GM19239 (cell line): ENCODE data around the gene MIF4GD.
"Not testable (repeated sequence)": the region's sequence is repeated elsewhere in the genome, so short reads cannot be mapped to it uniquely, and the experiment has no call there.

Experiments used
- DNase-seq: peaks from one replicate; pipeline ENCODE4 v3.0.0; 2011; ENCODE audit warnings: low spot score; ENCODE audit not compliant: insufficient read length
- FAIRE-seq: peaks from 2 replicates; lab custom pipeline; 2011; peaks lifted over from hg19 to GRCh38; lab: Jason Lieb, UNC

The MIF4GD gene

DNA sequence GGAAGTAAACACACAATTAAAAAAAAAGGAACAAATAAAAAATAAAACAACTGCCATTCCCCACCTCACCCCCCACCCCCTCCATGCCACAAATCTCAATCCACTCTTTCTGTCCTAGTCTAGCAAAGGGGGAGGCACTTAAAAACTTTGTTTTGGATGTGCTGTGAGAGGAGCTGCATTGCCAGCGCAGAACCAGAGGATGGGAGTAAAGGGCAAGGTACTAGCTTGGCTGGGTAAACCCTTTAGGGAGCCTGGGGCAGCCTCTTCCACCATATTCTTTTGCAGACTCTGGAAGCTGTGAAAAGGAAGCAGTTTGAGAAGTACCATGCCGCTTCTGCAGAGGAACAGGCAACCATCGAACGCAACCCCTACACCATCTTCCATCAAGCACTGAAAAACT lies 8.0 kb downstream of the MIF4GD start:
- DNase-seq: no peak
- FAIRE-seq: no peak

DNA sequence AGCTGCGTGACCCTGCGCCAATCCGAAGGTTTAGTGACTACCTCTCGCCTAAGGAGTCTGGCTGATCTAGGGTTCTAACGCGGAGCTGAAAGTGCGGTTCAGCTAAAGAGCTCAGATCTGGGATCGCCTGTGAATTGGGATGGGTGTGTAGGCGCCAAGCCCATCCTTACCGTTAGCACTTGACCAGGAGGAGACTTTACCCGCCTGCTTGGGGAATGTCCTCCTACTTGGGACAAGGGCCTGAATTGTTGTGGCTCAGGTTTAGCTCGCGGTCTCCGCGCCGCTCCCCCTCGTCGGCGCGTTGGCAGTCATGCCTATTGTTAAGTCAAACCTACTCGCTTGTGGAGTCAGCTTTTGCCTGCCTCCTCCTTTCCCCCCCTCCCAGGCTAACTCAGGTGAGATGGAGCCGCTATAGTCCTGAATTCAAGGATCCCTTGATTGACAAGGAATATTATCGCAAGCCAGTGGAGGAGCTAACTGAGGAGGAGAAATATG lies 8.9 kb downstream of the MIF4GD start:
- FAIRE-seq (no peak), DNase-seq (no peak)

DNA sequence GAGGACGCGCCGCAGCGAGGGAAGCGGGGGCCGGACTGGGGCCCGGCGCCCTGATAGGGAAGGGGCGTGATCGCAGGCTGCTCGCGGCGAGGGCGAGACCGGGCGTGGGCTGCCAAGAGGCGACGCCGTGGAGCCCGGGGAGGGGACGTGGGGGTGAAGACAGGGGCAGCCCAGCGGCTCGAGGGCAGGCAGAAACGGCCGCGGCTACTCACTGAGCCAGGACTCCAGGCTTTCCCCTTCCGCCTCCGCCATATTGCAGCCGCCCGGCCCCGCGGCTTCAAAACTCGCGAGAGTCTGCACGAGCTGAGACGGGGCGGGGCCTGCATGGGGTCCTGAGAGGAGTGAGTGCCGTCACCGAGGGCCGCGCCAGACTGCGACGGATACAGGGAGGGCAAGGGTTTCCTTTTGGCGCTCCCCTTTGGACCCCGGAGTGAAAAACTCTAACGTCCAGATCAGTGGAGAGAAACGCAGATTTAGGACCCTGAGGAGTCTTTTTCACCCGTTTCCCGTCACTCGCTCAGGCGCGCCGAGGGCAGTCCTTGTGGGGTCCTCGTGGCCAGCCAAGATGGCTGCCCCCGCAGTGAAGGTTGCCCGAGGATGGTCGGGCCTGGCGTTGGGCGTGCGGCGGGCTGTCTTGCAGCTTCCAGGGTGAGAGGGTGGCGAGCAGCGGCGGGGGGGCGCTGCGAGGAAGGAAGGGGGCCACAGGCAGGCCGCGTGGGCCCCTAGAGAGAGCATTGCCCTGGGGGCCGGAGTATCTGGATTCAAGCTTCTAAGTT lies 9.5 kb downstream of the MIF4GD start, which contains the start of the genes GGA3 and MRPS7:
TSS of gene GGA3 (minus strand) at position 271 of the 776 bp plus-strand sequence. CDS start at position 252, 19 bp downstream.
TSS of gene MRPS7 (plus strand) at position 544 of the 776 bp plus-strand sequence. CDS start at position 566, 22 bp downstream.
- DNase-seq (peak; percentile 87), FAIRE-seq (peak; percentile 97)

DNA sequence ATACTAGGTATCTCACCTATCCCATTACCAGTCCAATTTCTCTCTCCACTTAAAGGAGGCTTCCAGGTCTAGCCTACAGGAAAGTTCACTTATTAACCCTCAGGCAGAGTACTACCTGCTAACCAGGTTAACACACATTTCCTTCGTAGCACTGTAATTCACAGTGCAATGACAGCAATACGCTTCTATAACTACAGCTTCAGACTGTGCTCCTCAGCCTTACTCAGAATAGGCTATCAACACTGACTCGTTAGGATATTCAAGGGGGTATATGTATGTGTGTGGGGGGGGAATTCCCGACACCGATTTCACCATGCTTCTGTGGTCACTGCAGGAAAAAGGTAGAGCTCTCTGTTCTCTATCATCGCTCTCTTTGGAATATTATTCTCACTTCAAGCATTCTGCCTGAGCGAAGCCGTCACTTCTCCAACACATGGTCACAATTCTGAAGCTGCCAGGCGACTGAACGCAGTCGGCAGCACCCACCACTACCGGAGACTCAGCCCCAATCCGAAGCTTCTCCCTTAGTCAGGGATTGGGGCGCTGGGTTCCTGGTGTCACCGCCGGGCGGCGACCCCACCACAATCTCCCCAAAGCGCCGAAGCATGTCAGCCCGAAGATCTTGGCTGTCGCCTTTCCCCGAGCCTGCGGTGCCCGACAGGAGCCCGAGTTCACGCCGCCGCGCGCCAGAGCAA lies 10.2 kb downstream of the MIF4GD start:
- FAIRE-seq (no peak), DNase-seq (no peak)

DNA sequence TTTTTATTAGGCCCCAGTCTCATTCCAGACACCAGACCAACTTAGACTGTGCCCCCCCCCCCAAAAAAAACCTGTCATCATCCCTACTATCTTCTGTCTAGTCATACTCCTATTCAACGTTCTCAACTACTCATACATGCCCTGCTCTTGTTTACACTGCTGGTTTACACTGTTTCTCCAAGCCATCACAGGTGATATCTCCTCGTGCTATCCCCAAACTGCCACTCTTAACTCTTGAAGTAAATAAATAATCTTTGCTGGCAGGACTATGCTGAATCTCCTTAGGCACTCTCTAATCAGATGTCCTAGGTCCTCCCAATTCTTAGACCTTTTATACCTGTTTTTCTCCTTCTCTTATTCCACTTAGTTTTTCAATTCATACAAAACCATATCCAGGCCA lies 13.8 kb downstream of the MIF4GD start:
- not testable (repeated sequence) for FAIRE-seq, DNase-seq

DNA sequence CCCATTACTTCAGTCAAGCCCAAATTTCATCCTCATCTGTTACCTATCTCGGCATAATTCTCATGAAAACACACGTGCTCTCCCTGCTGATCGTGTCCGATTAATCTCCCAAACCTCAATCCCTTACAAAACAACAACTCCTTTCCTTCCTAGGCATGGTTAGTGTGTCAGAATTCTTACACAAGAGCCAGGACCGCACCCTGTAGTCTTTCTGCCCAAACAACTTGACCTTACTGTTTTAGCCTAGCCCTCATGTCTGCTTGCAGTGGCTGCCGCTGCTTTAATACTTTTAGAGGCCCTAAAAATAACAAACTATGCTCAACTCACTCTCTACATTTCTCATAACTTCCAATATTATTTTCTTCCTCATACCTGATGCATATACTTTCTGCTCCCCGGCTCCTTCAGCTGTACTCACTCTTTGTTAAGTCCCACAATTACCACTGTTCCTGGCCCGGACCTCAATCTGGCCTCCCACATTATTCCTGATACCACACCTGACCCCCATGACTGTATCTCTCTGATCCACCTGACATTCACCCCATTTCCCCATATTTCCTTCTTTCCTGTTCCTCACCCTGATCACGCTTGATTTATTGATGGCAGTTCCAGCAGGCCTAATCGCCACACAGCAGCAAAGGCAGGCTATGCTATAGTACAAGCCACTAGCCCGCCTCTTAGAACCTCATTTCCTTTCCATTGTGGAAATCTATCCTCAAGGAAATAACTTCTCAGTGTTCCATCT lies 14.9 kb downstream of the MIF4GD start:
- DNase-seq, FAIRE-seq: not testable (repeated sequence)

DNA sequence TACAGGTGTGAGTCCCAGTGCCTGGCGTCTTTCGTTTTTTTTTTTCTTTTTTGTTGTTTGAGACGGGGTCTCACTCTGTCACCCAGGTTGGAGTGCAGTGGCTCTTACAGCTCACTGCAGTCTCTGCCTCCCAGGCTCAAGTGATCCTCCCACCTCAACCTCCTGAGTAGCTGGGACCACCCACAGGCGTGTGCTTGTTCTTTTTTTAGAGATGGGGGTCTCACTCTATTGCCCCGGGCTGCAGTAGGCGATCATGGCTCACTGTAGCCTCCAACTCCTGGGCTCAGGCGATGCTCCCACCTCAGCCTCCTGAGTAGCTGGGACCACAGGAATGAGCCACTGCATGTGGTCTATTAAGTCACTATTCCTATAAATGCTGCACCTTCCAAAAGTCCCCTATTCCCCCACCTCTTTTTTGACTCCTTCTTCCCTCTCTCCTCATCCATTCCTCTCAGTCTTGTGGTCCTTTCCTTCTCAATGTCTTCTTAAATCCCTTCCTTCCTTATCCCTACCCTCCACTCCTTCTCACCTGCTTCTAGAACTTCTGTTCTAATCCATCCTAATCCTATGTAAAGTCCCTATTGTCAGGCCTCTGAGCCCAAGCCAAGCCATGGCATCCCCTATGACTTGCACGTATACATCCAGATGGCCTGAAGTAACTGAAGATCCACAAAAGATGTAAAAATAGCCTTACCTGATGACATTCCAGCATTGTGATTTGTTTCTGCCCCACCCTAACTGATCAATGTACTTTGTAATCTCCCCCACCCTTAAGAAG lies 18.8 kb downstream of the MIF4GD start:
- FAIRE-seq (no peak), DNase-seq (no peak)

DNA sequence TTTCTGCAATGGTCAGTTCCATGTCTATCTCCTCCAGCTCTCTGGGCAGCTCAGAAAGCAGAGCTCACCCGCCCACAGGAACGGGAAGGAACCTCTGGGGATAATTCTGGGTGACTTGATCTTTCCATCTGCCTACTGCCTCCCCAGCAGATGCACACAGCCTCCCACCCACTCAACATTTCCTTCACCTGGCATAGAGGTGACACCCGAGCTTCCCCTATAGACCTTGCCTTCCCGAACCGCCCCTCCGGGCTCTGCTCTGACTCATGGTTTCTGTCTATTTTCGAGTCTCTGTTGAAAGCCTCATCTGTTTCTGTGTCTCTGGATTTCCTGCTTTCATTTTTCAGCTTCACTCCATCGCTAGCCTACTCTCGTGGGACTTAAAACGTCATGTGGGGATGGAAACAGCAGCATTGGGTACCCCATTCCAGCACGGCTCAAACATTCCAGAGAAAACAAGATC lies 21.0 kb downstream of the MIF4GD start:
- FAIRE-seq (peak; percentile 97), DNase-seq (peak; percentile 73)

DNA sequence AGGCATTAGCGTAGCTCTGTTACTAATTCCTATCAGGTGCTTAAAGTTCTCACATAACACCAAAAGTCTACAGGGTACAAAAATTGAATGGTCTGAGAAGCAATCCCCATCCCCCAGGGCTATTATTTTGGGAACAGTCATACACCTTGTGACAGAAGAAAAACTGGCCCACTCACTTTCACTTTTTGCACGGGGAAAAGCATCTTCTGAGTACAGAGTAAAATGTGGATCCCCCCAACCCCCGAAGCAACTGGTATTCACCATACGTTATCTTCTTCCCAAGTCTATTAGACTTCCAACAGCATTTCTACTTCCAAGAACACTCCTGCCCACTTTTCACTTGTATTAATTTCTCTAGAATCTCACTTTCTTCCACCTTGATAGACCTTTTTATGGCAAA lies 21.5 kb downstream of the MIF4GD start:
- FAIRE-seq: no peak
- no peak for DNase-seq

DNA sequence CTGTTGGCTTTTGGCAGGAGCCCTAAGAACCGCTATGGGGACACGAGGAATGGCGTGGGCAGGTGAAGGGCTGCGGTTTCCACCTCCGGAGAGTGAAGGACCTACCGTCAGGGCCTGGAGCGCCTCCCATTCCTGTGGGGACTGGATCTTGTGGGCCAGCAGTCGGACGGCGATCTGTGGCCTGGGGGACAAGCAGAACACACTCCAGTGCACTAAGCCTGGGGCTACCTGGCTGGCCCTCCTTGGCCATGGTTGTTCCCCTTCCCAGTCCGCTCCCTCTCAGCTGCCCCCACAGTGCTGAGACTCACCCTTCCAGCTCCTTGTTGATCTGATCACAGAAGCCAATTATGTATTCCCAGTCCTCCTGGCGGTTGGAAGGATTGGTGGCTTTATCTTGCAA lies 24.6 kb downstream of the MIF4GD start:
- no peak for FAIRE-seq
- DNase-seq: no peak

DNA sequence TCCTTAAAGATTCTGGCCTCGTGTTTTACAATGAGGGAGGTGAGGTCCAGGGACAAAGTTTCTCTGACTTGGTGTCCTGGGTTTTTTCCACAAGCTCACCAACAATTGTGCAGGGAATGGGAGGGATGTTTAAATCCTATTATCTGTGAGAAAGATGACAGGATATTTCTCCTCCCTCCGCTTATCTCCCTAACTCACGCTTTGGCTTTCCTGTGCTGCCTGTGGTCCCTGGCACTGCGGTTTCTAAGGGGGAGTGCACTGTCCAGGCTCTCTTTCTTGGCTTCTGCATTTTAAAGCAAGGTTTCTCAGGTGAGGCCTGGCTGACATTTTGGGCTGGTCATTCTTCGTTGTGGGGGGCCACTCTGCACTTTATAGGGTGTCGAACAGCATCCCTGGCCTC lies 26.0 kb downstream of the MIF4GD start:
- DNase-seq (no peak), FAIRE-seq (peak; percentile 55)

DNA sequence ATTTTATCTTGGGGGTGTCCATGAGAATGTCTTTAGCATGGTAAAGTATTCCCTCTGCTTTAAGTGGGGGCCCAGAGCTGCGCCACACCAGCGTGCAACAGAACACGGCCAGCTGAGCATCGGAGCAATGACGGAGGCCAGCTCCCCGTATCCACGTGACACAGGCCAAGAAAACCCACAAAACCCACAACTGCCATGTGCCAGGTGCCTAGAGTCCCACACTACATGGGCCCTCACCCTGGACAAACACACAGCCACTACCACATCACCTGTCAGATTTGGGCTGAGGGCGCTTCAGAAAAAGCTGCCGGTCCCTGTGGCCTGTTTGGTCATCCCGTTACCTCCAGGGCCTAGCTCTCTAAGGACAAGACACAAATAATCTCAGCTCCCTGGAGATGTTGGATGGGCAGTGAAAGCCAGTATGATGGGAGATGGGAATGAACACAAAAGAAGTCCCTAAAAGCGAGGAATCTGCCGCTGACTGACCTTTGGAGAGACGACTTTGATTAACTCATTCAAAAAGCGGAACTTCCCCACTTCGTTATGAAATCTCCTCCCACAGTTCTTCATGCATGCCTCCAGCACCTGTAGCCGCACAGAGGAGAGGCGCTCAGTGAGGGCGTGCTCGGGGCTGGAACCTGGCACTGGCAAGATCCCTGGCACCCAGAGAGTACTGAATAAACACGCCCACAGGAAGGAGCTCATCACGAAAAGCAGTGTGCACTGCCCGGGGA lies 26.7 kb downstream of the MIF4GD start:
- FAIRE-seq: peak; percentile 82
- peak; percentile 40 for DNase-seq

DNA sequence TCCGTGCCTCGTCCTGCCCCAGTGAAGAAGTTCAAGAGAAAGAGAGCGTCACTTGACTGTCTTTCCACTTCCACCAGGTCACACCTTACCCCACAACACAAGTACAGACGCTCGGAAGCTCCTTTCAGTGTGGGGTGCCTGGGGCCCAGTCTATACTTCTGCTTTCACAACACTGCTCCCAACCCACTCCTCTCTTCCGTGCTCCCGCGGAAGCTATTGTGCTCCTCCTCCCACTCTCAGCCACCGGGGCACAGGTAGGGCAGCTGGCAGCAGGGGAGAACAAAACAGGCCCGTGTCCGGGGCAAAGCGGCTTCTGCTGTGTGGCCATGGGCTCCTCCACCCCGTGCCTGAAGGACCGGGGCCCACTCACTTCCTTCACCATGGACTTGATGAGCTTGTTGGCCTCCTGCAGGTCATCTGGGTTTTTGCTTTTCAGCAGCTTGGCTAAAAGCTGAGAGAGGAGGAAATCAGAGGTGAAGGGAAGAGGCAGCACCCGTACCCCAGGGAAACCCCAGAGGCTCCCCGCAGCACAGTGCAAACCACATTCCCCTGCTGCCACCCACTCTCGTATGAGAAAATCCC lies 28.5 kb downstream of the MIF4GD start:
- FAIRE-seq (peak; percentile 62), DNase-seq (no peak)

DNA sequence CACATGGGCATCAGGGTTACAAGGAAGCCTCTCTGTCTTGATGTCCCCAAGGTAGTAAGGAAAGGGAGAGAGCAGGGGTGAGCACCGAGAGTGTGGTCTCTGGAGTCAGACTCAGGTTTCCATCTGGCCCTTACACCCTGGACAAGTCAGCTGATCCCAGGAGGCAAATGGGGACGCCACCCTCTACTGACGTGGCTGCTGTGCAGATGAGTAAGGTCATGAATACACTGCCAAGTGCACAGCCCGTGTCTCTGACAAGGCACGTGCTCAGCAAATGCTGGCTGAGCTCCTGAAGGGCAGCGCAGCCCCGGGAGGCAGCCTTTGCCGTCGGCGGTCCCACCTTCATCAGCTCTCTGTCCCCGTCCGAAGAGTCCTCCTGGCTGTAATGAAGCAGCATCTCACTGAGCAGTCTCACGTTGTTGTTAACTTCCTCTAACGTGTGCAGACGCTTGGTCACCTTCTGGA lies 29.0 kb downstream of the MIF4GD start:
- FAIRE-seq: no peak
- DNase-seq: no peak

DNA sequence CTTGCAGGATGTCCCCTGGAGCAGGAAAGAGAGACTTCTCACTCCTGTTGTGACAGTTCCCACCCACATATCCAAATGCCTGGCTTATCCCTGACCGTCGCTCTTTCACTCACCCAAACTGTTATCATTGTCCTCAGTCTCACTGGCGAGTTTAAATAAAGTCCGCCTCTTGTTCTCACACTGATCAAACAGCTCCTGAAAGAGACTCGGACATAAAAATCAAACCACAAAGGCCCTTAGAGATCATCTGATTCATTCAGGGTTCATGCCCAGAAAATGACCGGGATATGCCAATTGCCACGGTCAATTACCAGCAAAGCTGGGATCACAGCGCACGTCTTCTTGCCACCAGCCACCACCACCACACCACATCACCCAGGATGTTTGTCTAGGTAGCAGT lies 29.5 kb downstream of the MIF4GD start:
- FAIRE-seq (no peak), DNase-seq (no peak)

DNA sequence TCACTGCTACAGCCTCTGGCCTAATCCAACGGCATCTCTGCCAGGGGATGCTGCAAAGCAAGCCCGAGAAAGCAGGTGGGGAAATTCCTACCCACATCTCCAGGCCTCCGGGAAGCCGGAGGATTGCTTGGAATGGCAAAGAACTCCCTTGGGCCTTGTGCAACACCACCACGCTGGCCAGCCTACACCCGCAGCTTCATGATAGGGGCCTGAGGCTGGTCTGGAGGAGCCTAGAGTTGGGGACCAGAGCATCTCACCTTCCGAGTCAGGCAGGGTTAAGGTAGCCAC lies 29.9 kb downstream of the MIF4GD start:
- DNase-seq: no peak
- FAIRE-seq: no peak

DNA sequence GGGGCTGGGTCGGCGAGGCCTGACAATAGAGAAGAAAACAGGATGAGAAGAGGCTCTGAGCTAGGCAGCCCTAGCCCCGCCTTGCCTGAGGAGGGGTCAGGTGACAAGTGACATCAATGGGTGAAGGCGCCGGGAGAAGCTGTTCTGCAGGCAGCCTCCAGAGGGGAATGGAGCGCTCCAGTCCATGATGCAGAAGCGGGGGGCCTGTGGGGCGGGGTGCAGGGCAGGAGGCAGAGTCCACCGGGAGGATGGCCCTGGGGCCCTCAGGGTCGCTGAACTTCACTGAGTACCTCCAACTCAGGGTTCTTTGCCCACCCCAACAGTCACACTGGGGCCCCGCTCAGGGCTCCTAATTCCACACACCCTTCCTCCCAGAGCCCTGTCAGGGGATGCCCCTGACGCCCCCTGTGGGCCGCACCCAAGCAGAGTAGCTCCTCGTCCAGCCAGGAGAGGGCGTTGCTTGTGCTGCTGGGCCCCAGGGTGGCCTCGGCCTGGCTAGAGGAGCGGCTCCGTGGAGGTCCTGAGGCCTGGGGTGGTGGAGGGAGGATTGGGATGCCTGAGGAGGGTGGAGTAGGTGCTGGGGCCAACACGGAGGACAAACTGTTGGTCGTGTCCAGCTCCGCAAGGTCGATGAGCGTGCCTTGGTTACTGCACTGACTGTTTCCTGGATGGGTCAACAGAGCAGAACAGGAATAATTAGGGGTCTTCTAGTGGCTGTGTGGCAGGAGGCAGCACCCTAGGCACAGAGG lies 30.5 kb downstream of the MIF4GD start:
- FAIRE-seq: no peak
- no peak for DNase-seq

DNA sequence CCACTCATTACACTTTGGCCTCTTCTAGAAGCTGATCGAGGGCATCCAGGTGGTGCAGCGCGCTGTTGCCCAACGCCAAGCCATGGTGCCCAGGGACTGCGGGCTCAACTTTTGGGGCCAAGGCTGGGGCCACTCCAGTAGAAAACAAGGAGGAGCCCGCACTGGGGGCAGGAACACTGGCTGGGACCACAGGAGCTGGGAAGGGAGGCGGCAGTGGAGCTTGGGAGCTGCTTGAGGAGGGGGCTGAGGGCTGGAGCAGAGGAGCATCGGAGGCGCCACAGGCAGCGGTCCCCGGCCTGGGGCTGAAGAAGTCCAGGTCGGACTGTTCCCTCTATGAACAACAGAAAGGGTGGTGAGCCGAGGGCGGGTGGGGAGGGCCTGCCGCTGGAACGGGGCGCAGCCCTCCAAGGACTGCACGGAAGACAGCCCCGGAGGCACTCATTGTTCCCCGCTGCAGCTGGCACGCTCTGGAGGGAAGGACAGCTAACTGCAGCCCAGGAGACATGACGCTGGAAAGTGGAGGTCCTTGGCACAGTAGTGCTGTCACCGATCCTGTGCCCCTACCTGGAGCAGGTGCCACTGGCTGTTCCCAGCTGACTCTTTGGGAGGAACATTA lies 31.1 kb downstream of the MIF4GD start:
- FAIRE-seq: no peak
- DNase-seq: no peak
